SH-SY5Y (cell line): ENCODE data around the gene HTR3E.

Experiments used
- GATA2 ChIP-seq: IDR thresholded peaks from 2 replicates; pipeline ENCODE4 v1.6.1; 2011; ENCODE audit warnings: mild to moderate bottlenecking, low read depth, low read length
- GATA3 ChIP-seq: IDR thresholded peaks from 2 replicates; pipeline ENCODE4 v1.6.1; 2011; ENCODE audit warnings: low read depth, mild to moderate bottlenecking, low read length, moderate library complexity

GRCh38 chr3:184099806-184100686 is 3.2 kb downstream of the HTR3E start:
- no peak for TF ChIP-seq GATA2
- no peak for TF ChIP-seq GATA3
